ENCODE results near the gene SRPX2. TPM values are rescaled to one million over a fixed set of nuclear protein-coding genes. Genes with fewer than 3 reads are reported as not detected.

The SRPX2 gene, protein sequence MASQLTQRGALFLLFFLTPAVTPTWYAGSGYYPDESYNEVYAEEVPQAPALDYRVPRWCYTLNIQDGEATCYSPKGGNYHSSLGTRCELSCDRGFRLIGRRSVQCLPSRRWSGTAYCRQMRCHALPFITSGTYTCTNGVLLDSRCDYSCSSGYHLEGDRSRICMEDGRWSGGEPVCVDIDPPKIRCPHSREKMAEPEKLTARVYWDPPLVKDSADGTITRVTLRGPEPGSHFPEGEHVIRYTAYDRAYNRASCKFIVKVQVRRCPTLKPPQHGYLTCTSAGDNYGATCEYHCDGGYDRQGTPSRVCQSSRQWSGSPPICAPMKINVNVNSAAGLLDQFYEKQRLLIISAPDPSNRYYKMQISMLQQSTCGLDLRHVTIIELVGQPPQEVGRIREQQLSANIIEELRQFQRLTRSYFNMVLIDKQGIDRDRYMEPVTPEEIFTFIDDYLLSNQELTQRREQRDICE
- not detected in 2 replicates for total RNA-seq

DNA sequence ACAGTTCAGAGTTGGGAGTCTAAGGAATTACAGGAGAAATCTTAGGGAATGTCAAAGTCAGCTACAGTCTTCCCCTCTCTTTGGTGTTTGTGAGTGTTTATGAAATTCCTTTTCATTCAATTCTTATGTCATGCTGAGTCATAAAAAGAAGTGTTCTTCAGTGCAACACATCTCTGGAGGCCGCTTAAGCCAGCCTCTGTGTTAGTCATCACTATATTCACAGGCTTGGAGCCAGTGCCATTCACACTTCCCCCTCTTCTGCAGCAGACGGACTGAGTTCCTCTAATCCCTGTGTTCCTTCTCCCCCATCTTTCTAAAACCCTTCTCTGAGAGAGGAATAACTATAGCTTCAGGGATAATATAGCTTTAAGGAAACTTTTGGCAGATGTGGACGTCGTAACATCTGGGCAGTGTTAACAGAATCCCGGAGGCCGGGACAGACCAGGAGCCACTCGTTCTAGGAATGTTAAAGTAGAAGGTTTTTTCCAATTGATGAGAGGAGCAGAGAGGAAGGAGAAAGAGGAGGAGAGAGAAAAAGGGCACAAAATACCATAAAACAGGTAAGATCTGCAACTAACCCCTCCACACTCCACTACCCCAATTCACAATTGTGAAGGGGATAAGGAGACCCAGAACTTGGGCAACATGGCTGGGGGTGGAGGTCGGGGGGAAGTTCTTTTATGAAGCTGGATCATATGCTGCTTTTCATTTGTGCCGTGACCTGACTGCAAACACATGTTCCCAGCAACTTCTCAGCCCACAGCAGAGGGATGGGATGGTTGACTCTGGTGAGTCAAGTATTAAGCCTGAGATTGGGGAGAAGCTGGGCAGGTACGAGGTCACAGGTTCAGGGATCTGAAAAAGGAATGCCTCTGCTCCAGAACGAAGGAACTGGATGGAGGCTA, at the start of gene SRPX2:
TSS of gene SRPX2 (plus strand) at position 244 of the 905 bp plus-strand sequence. CDS start 2,124 bp downstream, outside the sequence.
- no peaks in the 10 kb centered on the region for H3K4me1 Mint-ChIP-seq (ENCODE audit: low read depth)
- no peaks in the 10 kb centered on the region for H3K36me3 Mint-ChIP-seq (ENCODE audit: low read depth)
- intact Hi-C loops (cut with micrococcal nuclease): no loop called here
- peaks cover 2% of the 10 kb centered on the region for H3K27me3 Mint-ChIP-seq (ENCODE audit: insufficient read depth)
- H3K27ac Mint-ChIP-seq: no peak within 1 kb of the TSS
- H3K9me3 Mint-ChIP-seq: no peaks in the 10 kb centered on the region
- DNase-seq (ENCODE audit: low spot score): no peak
- H3K4me3 Mint-ChIP-seq: no peak within 1 kb of the TSS

DNA sequence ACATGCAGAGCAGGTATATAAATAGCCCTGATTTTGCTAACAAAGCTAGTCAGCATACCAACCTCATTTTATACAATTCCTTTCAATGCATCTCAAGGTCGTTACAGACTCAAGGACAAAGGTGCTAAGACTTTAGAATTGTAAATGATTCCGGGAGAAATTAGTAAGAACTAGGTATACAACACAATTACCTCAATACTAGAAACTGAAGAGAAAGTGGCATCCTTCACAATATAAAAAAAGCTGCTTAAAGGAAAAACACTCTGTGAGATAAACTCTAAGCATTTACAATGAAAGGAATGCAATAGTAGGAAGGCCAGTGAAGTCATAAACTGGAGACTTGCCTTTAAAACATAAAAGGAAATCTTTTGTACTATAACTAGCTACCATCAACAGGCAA, 47.4 kb upstream of the SRPX2 start:
- DNase-seq (ENCODE audit: low spot score): no peak
- Mint-ChIP-seq H3K36me3 (ENCODE audit: low read depth) (no peaks in the 10 kb centered on the region), H3K4me3 (no peak overlapping the region), H3K27ac (no peak overlapping the region), H3K27me3 (ENCODE audit: insufficient read depth) (peaks cover 2% of the 10 kb centered on the region), H3K9me3 (no peaks in the 10 kb centered on the region), H3K4me1 (ENCODE audit: low read depth) (no peaks in the 10 kb centered on the region)
- intact Hi-C loops (cut with micrococcal nuclease): no loop called here

DNA sequence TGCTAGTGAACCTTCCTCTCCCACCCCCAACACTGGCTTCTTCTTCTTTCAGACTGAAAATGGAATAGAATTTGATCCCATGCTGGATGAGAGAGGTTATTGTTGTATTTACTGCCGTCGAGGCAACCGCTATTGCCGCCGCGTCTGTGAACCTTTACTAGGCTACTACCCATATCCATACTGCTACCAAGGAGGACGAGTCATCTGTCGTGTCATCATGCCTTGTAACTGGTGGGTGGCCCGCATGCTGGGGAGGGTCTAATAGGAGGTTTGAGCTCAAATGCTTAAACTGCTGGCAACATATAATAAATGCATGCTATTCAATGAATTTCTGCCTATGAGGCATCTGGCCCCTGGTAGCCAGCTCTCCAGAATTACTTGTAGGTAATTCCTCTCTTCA, 44.5 kb upstream of the SRPX2 start:
- intact Hi-C loops (cut with micrococcal nuclease): no loop called here
- no peak for DNase-seq (ENCODE audit: low spot score)
- H3K27ac Mint-ChIP-seq: no peak overlapping the region
- H3K9me3 Mint-ChIP-seq: no peaks in the 10 kb centered on the region
- no peaks in the 10 kb centered on the region for H3K4me1 Mint-ChIP-seq (ENCODE audit: low read depth)
- no peaks in the 10 kb centered on the region for H3K36me3 Mint-ChIP-seq (ENCODE audit: low read depth)
- H3K4me3 Mint-ChIP-seq: no peak overlapping the region
- peaks cover 2% of the 10 kb centered on the region for H3K27me3 Mint-ChIP-seq (ENCODE audit: insufficient read depth)

DNA sequence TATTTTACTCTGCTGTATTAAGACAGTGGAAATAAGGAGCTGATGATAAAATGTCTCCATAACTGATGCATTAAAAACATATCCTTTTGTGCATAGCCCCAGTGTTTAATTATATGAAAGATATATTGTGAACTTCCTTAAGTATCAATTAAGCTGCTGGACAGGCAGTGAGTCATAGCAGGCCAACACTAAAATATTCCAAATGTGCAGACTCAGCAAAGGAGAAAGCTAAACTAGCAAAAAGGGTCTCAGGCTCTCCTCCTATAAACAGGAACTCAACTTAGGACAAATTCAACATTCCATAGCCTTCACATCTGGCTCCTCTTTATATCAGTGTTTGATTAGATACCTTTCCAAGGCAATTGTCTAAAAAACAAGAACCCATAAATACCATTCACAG, 43.7 kb upstream of the SRPX2 start:
- H3K27me3 Mint-ChIP-seq (ENCODE audit: insufficient read depth): no peaks in the 10 kb centered on the region

DNA sequence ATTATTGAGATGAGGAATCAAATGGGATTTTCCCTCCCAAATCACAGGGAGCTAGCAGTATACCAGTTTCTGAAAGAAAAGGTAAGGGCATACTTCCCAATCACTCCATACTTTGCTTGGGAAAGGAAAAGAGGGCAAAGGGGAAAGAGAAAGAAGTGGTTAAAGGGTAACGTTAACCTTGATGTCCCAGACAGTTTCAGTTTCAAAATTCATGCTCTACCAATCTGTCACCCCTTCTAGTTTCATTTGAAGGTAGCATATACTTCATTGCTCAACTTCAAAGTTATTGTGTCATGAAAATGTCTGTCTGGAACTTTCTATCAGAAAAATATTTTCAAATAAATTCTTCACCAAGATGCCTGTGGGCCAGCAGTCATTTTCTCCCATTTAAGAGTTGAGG, 43.2 kb upstream of the SRPX2 start:
- intact Hi-C loops (cut with micrococcal nuclease): no loop called here
- no peaks in the 10 kb centered on the region for H3K9me3 Mint-ChIP-seq
- no peak for DNase-seq (ENCODE audit: low spot score)
- H3K4me1 Mint-ChIP-seq (ENCODE audit: low read depth): no peaks in the 10 kb centered on the region
- no peak overlapping the region for H3K4me3 Mint-ChIP-seq
- H3K36me3 Mint-ChIP-seq (ENCODE audit: low read depth): no peaks in the 10 kb centered on the region
- H3K27ac Mint-ChIP-seq: no peak overlapping the region
- no peaks in the 10 kb centered on the region for H3K27me3 Mint-ChIP-seq (ENCODE audit: insufficient read depth)

More for the DNA sequence above, 43.7 kb upstream of the SRPX2 start:
- H3K27ac Mint-ChIP-seq: no peak overlapping the region
- H3K36me3 Mint-ChIP-seq (ENCODE audit: low read depth): no peaks in the 10 kb centered on the region
- no peak for DNase-seq (ENCODE audit: low spot score)
- H3K4me1 Mint-ChIP-seq (ENCODE audit: low read depth): no peaks in the 10 kb centered on the region
- intact Hi-C loops (cut with micrococcal nuclease): no loop called here
- no peaks in the 10 kb centered on the region for H3K9me3 Mint-ChIP-seq
- no peak overlapping the region for H3K4me3 Mint-ChIP-seq

DNA sequence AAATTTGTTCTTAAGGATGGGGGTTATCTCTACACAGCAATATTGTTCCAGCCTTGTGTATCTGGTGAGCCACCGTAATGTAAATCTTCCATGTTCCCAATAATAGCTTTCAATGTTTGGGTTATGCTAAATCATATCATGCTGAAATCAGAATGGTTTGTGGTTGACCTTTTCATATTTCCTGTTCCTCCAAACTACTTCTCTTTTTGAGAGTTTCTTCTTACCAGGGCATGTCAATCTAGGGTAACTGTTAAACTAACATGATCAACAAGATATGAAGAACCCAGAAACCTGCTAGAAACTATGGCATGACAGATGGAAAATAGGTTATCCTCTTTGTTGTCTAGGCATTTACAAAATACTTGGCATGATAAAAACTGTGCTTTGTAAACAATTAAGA, 37.2 kb upstream of the SRPX2 start:
- DNase-seq (ENCODE audit: low spot score): no peak
- Mint-ChIP-seq H3K4me1 (ENCODE audit: low read depth) (no peaks in the 10 kb centered on the region), H3K27me3 (ENCODE audit: insufficient read depth) (no peaks in the 10 kb centered on the region), H3K4me3 (no peak overlapping the region), H3K27ac (no peak overlapping the region), H3K9me3 (no peaks in the 10 kb centered on the region), H3K36me3 (ENCODE audit: low read depth) (no peaks in the 10 kb centered on the region)
- intact Hi-C loops (cut with micrococcal nuclease): no loop called here

DNA sequence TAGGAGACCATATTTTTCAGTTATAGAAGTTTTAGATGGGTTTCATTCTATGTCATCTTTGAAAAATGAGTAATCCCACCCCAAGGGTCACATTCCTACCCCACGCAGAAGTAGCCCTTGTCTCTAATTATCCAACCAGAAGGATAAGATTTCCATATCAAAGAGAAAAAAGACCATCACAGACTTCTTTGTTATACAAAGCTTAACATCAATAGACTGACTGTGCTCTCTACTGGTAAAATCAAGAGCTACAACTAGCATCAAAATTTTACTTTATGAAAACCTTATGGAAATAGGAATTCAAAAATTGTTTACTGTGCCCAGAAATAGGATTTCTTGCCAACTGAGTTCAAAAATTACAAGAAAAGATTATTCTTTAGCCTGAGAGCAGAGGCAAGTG, 34.4 kb upstream of the SRPX2 start:
- intact Hi-C loops (cut with micrococcal nuclease): no loop called here
- Mint-ChIP-seq H3K9me3 (no peaks in the 10 kb centered on the region), H3K4me1 (ENCODE audit: low read depth) (no peaks in the 10 kb centered on the region), H3K4me3 (no peak overlapping the region), H3K27me3 (ENCODE audit: insufficient read depth) (no peaks in the 10 kb centered on the region), H3K27ac (no peak overlapping the region), H3K36me3 (ENCODE audit: low read depth) (no peaks in the 10 kb centered on the region)
- no peak for DNase-seq (ENCODE audit: low spot score)

DNA sequence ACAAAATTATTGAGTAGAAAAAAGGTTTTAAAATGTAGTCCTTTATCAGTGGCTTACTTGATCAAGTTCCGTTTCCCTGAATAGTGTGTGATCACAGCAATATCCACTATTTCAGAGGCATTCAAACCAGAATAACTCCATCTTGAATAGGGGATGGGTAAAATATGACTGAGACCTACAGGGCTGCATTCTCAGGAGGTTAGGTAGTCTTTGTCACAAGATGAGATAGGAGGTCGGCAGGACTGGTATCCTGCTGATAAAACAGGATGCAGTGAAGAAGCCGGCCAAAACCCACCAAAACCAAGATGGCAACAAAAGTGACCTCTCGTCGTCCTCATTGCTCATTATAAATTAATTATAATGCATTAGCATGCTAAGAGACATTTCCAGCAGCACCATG, 32.0 kb upstream of the SRPX2 start:
- intact Hi-C loops (cut with micrococcal nuclease): no loop called here
- H3K4me1 Mint-ChIP-seq (ENCODE audit: low read depth): no peaks in the 10 kb centered on the region
- H3K4me3 Mint-ChIP-seq: no peak overlapping the region

DNA sequence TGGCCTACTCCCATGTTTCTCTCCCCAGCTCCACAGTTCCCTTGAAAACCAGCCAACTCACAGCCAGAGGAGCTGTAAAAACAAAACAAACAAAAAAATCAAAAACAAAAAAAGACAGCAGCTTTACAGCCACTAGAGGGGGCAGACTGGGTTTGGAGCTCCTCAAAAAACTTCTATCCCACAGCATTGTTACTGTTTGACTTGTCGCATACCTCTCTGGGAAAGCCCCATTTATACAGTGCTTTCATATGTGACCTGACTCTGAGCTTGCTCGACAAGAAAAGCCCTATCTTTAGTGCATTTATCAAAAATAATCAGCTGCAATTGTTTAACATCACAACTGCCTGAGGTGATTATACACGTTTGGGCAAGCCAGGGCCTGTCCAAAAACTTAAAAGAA, 29.0 kb upstream of the SRPX2 start:
- Mint-ChIP-seq H3K36me3 (ENCODE audit: low read depth) (no peaks in the 10 kb centered on the region), H3K27me3 (ENCODE audit: insufficient read depth) (no peaks in the 10 kb centered on the region), H3K9me3 (no peaks in the 10 kb centered on the region), H3K27ac (no peak overlapping the region), H3K4me1 (ENCODE audit: low read depth) (no peaks in the 10 kb centered on the region), H3K4me3 (no peak overlapping the region)
- no peak for DNase-seq (ENCODE audit: low spot score)
- intact Hi-C loops (cut with micrococcal nuclease): no loop called here

More for the DNA sequence above, 32.0 kb upstream of the SRPX2 start:
- no peaks in the 10 kb centered on the region for H3K9me3 Mint-ChIP-seq
- DNase-seq (ENCODE audit: low spot score): no peak
- no peaks in the 10 kb centered on the region for H3K27me3 Mint-ChIP-seq (ENCODE audit: insufficient read depth)
- no peak overlapping the region for H3K27ac Mint-ChIP-seq
- H3K36me3 Mint-ChIP-seq (ENCODE audit: low read depth): no peaks in the 10 kb centered on the region

DNA sequence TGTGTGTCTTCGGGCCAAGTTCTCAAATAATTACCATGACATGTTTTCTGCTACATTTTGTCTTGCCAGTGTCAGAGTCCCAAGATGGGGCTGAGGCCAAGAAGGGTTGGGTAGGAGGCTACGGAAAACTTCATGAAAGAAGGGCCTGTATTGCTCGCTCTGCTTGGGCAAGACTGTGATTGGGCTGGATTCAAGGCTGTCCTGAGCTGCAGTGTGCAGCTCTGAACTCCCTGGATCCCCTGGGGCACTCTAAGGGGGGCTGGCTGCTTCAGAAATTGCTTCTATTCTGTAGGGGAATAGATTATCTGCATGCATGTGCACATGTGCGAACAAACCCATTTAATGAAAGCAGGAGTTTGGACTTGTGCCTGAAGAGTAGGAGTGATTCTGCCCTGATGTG, 21.0 kb upstream of the SRPX2 start:
- H3K4me3 Mint-ChIP-seq: no peak overlapping the region
- no peak for DNase-seq (ENCODE audit: low spot score)
- peaks cover 8% of the 10 kb centered on the region for H3K4me1 Mint-ChIP-seq (ENCODE audit: low read depth)
- H3K9me3 Mint-ChIP-seq: no peaks in the 10 kb centered on the region
- intact Hi-C loops (cut with micrococcal nuclease): no loop called here
- H3K36me3 Mint-ChIP-seq (ENCODE audit: low read depth): no peaks in the 10 kb centered on the region
- H3K27ac Mint-ChIP-seq: no peak overlapping the region
- no peaks in the 10 kb centered on the region for H3K27me3 Mint-ChIP-seq (ENCODE audit: insufficient read depth)

DNA sequence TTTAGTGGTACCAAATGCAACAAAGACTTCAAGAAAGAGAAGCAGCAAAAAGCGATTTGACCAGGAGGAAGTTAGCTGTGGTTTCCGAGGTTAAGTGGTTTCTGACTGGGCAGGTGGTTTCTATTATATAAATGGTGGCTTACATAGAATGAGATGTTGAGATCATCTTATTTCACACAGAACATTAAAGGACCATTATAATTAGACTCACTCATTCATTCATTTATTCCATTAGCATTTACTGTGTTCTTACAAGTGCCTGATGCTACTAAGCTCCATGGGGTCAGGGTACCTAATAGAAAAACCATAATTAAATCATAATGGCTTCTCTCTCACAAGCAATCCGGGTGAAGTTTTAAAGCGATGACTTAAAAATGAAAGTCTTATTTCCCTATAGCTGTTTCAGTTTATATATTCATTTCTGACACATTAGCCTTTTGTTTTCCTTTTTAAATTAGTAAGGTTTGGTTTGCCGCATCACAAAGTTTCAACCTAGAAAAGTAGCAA, 18.0 kb upstream of the SRPX2 start:
- Mint-ChIP-seq H3K27ac (no peak overlapping the region), H3K4me3 (no peak overlapping the region)
- no peak for DNase-seq (ENCODE audit: low spot score)

DNA sequence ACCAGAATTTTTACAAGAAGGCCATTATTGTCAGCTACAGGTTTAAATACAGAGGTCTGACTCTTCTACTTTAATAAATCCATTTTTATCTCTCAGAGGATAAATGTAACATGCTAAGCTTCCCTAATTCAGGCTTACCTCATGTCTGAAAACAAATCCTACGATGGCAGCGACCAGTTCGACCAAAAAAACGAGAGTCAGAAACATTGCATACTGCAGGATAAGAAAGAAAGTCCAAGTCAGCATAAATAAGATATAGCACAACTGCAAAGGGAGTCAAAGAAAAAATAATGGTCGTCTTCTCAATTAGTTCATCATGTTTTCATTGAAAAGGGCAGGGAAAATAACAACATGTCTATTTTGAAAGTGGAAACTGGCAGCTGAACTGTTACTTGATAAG, 9.0 kb upstream of the SRPX2 start:
- H3K4me1 Mint-ChIP-seq (ENCODE audit: low read depth): peaks cover 9% of the 10 kb centered on the region
- H3K9me3 Mint-ChIP-seq: no peaks in the 10 kb centered on the region
- H3K4me3 Mint-ChIP-seq: no peak overlapping the region
- H3K27me3 Mint-ChIP-seq (ENCODE audit: insufficient read depth): peaks cover 13% of the 10 kb centered on the region
- no peak for DNase-seq (ENCODE audit: low spot score)
- H3K27ac Mint-ChIP-seq: no peak overlapping the region
- H3K36me3 Mint-ChIP-seq (ENCODE audit: low read depth): peaks cover 2% of the 10 kb centered on the region
- intact Hi-C loops (cut with micrococcal nuclease): no loop called here

More for the DNA sequence above, 18.0 kb upstream of the SRPX2 start:
- H3K4me1 Mint-ChIP-seq (ENCODE audit: low read depth): peaks cover 8% of the 10 kb centered on the region
- H3K9me3 Mint-ChIP-seq: no peaks in the 10 kb centered on the region
- no peaks in the 10 kb centered on the region for H3K36me3 Mint-ChIP-seq (ENCODE audit: low read depth)
- intact Hi-C loops (cut with micrococcal nuclease): no loop called here
- peaks cover 2% of the 10 kb centered on the region for H3K27me3 Mint-ChIP-seq (ENCODE audit: insufficient read depth)

DNA sequence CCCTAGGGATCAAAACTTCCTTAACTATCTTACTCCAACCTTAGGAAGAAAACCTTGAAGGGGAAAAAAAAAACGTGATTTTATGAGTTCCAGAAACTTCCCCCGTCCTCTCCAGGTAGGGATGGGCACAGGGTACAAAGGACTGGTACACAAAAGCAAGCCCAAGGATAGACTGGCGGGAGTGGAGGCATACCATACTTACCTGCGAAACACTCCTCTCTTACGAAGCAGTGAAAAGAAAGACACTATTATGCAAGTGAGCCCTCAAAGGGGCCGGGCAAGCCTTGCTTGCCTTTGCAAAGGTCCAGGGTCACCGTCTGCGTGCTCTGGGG, 8.0 kb upstream of the SRPX2 start:
- Mint-ChIP-seq H3K27me3 (ENCODE audit: insufficient read depth) (peaks cover 13% of the 10 kb centered on the region), H3K4me1 (ENCODE audit: low read depth) (peaks cover 9% of the 10 kb centered on the region), H3K9me3 (no peaks in the 10 kb centered on the region), H3K36me3 (ENCODE audit: low read depth) (peaks cover 2% of the 10 kb centered on the region), H3K4me3 (no peak overlapping the region), H3K27ac (no peak overlapping the region)
- intact Hi-C loops (cut with micrococcal nuclease): loop anchor here (1.0 kb wide), 1 partner anchor 124 kb away; no protein-coding TSS in a partner anchor
- DNase-seq (ENCODE audit: low spot score): no peak
